Measurements from ENCODE around the gene NOVA1.
"Not testable (repeated sequence)": the region's sequence is repeated elsewhere in the genome, so short reads cannot be mapped to it uniquely, and the experiment has no call there.

NOVA1 gene

GRCh38 chr14:26597589-26598080 lies at the start of gene NOVA1:
Gene NOVA1, minus strand, starts transcription at chr14:26598033. Its CDS starts 597 bp downstream, at chr14:26597436.
- peak in 1 of 2 donors; percentile 79 for DNase-seq

GRCh38 chr14:26645057-26645456 lies 47.2 kb upstream of the NOVA1 start:
- DNase-seq: not testable (repeated sequence)

GRCh38 chr14:26636561-26636960 lies 38.7 kb upstream of the NOVA1 start:
- DNase-seq: no peak

- not testable (repeated sequence) for DNase-seq
These were observed 37.1 kb upstream of the NOVA1 start for GRCh38 chr14:26634946-26635345.

- no peak for DNase-seq
These were observed 28.4 kb upstream of the NOVA1 start for GRCh38 chr14:26626256-26626655.

- no peak for DNase-seq
These were observed 24.8 kb upstream of the NOVA1 start for GRCh38 chr14:26622611-26623010.

- no peak for DNase-seq
These were observed 24.2 kb upstream of the NOVA1 start for GRCh38 chr14:26621807-26622560.

- DNase-seq: no peak
These were observed 23.5 kb upstream of the NOVA1 start for GRCh38 chr14:26621364-26621763.

- no peak for DNase-seq
These were observed 13.4 kb upstream of the NOVA1 start for GRCh38 chr14:26611259-26611658.

GRCh38 chr14:26606729-26607312 lies 9.0 kb upstream of the NOVA1 start:
- no peak for DNase-seq

GRCh38 chr14:26605602-26606001 lies 7.8 kb upstream of the NOVA1 start:
- no peak for DNase-seq

- no peak for DNase-seq
These were observed 5.1 kb upstream of the NOVA1 start for GRCh38 chr14:26602902-26603301.

- DNase-seq: no peak
These were observed 4.0 kb upstream of the NOVA1 start for GRCh38 chr14:26601856-26602255.

GRCh38 chr14:26599291-26599690 lies 1.5 kb upstream of the NOVA1 start:
- no peak for DNase-seq

GRCh38 chr14:26598672-26599131 lies 869 bp upstream of the NOVA1 start:
- no peak for DNase-seq

GRCh38 chr14:26598081-26598671 lies 343 bp upstream of the NOVA1 start:
- peak; percentile 88 to 97 for DNase-seq

- peak; percentile 50 to 65 for DNase-seq
These were observed 703 bp downstream of the NOVA1 start for GRCh38 chr14:26597071-26597588.

GRCh38 chr14:26596543-26597061 lies 1.2 kb downstream of the NOVA1 start:
- DNase-seq: peak; percentile 50 to 62

GRCh38 chr14:26595926-26596542 lies 1.8 kb downstream of the NOVA1 start:
- DNase-seq: peak in 1 of 2 donors; percentile 53

GRCh38 chr14:26594756-26595545 lies 2.9 kb downstream of the NOVA1 start:
- DNase-seq: no peak

GRCh38 chr14:26594148-26594547 lies 3.7 kb downstream of the NOVA1 start:
- DNase-seq: peak in 1 of 2 donors; percentile 31

GRCh38 chr14:26593357-26593756 lies 4.5 kb downstream of the NOVA1 start:
- DNase-seq: no peak

Data from hippocampal formation (tissue), 2 donors.